DND-41 (cell line): ENCODE data around the gene SPANXB1.

Source experiments
- EZH2 ChIP-seq: IDR thresholded peaks from 3 replicates; pipeline ENCODE4 v1.6.1; 2012; ENCODE audit warnings: borderline replicate concordance, low read depth, mild to moderate bottlenecking, moderate library complexity, low read length, inconsistent platforms; ENCODE audit not compliant: severe bottlenecking
- TF ChIP-seq, protein P1 (sequence below): IDR thresholded peaks from 2 replicates; pipeline ENCODE4 v1.5.1; 2012; ENCODE audit warnings: borderline replicate concordance, low read length, moderate library complexity, mild to moderate bottlenecking; ENCODE audit not compliant: poor library complexity, severe bottlenecking; ENCODE audit errors: extremely low read depth

DNA sequence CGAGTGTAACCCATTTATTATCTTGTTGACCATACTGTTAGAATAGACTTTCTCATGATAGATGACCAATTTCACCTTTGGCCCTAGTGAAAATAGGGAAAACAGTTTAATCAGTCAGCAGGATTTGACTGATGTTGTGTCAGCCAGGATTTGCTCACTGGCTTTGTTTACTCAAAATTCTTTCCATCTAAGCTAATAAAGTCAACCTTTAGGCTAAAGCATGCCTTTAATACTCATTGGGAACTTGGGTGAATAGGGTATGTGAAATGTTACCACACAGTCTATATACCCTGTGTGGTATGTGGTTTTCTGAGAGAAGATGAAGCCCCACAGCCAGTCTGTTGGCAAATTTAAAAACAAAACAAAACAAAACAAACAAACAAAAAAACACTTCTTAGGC is 18.7 kb upstream of the SPANXB1 start:
- TF ChIP-seq, protein P1, sequence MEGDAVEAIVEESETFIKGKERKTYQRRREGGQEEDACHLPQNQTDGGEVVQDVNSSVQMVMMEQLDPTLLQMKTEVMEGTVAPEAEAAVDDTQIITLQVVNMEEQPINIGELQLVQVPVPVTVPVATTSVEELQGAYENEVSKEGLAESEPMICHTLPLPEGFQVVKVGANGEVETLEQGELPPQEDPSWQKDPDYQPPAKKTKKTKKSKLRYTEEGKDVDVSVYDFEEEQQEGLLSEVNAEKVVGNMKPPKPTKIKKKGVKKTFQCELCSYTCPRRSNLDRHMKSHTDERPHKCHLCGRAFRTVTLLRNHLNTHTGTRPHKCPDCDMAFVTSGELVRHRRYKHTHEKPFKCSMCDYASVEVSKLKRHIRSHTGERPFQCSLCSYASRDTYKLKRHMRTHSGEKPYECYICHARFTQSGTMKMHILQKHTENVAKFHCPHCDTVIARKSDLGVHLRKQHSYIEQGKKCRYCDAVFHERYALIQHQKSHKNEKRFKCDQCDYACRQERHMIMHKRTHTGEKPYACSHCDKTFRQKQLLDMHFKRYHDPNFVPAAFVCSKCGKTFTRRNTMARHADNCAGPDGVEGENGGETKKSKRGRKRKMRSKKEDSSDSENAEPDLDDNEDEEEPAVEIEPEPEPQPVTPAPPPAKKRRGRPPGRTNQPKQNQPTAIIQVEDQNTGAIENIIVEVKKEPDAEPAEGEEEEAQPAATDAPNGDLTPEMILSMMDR = no peak
- no peak for TF ChIP-seq EZH2
